OCI-LY3 (cell line): ENCODE measurements around the gene NPTXR.

ENCODE experiments used
- H2AFZ ChIP-seq: fragments of 200-600, 300-600 bp; shearing (Covaris generic); 2 replicates; pipeline ENCODE4 v1.6.0; 2014; ENCODE audit warnings: antibody characterized with exemption, low read depth, low read length
- H3K27ac ChIP-seq: fragments of 200-600, 300-600 bp; sonication (generic); 2 replicates; pipeline ENCODE4 v1.5.1; 2014; ENCODE audit warnings: mild to moderate bottlenecking, low read length, moderate library complexity, mixed read lengths
- H3K27me3 ChIP-seq: fragments of 200-600, 300-600 bp; sonication (generic); 2 replicates; pipeline ENCODE4 v1.6.1; 2014; ENCODE audit warnings: low read depth, low read length, mixed read lengths
- H3K36me3 ChIP-seq: fragments of 200-600, 300-600 bp; sonication (generic); replicated peaks from 2 replicates; pipeline ENCODE3; 2014; ENCODE audit warnings: low read depth, low read length, mixed read lengths
- H3K4me1 ChIP-seq: fragments of 300-600, 200-600 bp; sonication (generic); 2 replicates; pipeline ENCODE4 v1.6.1; 2014; ENCODE audit warnings: low read length, mixed read lengths
- H3K4me2 ChIP-seq: fragments of 200-600, 300-600 bp; sonication (generic); 2 replicates; pipeline ENCODE4 v1.6.1; 2014; ENCODE audit warnings: low read length, mixed read lengths
- H3K4me3 ChIP-seq: fragments of 300-600, 200-600 bp; sonication (generic); 2 replicates; pipeline ENCODE4 v1.5.1; 2014; ENCODE audit warnings: antibody characterized with exemption, mild to moderate bottlenecking, low read length, moderate library complexity
- H3K79me2 ChIP-seq: fragments of 300-600, 200-600 bp; shearing (Covaris generic); 2 replicates; pipeline ENCODE4 v1.6.1; 2014; ENCODE audit warnings: mild to moderate bottlenecking, low read length, mixed read lengths
- H3K9ac ChIP-seq: fragments of 300-600, 200-600 bp; shearing (Covaris generic); 2 replicates; pipeline ENCODE4 v1.6.0; 2014; ENCODE audit warnings: mild to moderate bottlenecking, low read length, moderate library complexity
- H3K9me3 ChIP-seq: fragments of 200-600, 300-600 bp; shearing (Covaris generic); 2 replicates; pipeline ENCODE4 v1.6.1; 2014; ENCODE audit warnings: low read length, mixed read lengths; ENCODE audit not compliant: insufficient read depth
- H4K20me1 ChIP-seq: fragments of 200-600, 300-600 bp; sonication (generic); 2 replicates; pipeline ENCODE4 v1.6.1; 2016; ENCODE audit warnings: low read length, mixed read lengths; ENCODE audit not compliant: insufficient read depth
- EZH2phosphoT487 ChIP-seq: fragments of 200-600 bp; shearing (Covaris generic); IDR thresholded peaks from 2 replicates; pipeline ENCODE4 v1.6.1; 2018; ENCODE audit warnings: antibody characterized with exemption, mixed run types, low read depth
- TF ChIP-seq, protein P1 (sequence below): fragments of 200-600, 300-600 bp; sonication (generic); IDR thresholded peaks from 2 replicates; pipeline ENCODE4 v1.5.1; 2014; ENCODE audit warnings: antibody characterized with exemption, low read length, low read depth

Gene NPTXR

DNA sequence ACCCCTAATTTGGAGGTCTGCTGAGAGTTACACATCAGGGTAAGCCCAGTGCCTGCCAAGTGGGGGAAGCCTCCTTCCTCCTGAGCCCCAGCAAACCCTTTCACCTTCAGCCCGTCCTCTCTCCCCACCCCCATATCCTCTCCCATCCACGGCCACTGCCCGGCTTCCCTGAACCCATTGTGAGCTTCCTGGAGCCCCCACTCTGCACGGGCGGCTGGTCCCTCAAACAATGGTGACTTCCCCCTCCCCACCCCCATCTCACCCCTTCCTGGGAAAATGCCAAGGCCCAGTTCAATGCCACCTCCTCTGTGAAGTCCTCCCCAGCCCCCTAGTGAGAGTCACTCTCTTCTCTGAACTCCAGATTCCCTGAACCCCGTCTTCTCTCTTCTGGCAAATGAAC is 67.7 kb downstream of the NPTXR start:
- Histone ChIP-seq H2AFZ (no peak overlapping the region), H3K9ac (no peak overlapping the region), H4K20me1 (no peaks in the 10 kb centered on the region), H3K27ac (no peak overlapping the region), H3K9me3 (no peaks in the 10 kb centered on the region), H3K36me3 (no peaks in the 10 kb centered on the region), H3K4me1 (no peaks in the 10 kb centered on the region), H3K79me2 (no peaks in the 10 kb centered on the region), H3K4me2 (no peak overlapping the region), H3K4me3 (no peak overlapping the region), H3K27me3 (no peaks in the 10 kb centered on the region)
- TF ChIP-seq EZH2phosphoT487, result no peak
- TF ChIP-seq, protein P1, sequence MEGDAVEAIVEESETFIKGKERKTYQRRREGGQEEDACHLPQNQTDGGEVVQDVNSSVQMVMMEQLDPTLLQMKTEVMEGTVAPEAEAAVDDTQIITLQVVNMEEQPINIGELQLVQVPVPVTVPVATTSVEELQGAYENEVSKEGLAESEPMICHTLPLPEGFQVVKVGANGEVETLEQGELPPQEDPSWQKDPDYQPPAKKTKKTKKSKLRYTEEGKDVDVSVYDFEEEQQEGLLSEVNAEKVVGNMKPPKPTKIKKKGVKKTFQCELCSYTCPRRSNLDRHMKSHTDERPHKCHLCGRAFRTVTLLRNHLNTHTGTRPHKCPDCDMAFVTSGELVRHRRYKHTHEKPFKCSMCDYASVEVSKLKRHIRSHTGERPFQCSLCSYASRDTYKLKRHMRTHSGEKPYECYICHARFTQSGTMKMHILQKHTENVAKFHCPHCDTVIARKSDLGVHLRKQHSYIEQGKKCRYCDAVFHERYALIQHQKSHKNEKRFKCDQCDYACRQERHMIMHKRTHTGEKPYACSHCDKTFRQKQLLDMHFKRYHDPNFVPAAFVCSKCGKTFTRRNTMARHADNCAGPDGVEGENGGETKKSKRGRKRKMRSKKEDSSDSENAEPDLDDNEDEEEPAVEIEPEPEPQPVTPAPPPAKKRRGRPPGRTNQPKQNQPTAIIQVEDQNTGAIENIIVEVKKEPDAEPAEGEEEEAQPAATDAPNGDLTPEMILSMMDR, result no peak

DNA sequence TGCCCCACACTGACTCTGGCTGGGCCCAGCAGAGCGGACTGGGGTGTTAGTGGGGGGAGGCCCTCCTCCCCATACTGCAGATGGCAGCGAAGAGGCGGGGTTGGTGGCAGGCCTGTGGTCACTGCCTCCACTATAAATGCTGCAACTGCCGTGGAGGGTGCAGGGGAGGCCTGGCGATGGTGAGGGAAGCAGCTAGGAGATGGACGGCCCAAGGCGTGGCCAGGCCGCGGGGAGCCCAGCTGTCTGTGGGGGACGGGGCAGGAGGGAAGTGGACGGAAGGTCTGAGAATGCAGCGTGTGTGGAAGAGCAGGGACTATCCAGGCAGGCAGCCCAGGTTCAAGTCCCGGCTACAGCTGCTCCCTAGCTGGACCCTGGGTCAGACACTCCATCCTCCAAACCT is 68.2 kb downstream of the NPTXR start:
- Histone ChIP-seq H2AFZ (no peak overlapping the region), H3K27me3 (no peaks in the 10 kb centered on the region), H3K4me1 (no peaks in the 10 kb centered on the region), H3K9ac (no peak overlapping the region), H3K4me2 (no peak overlapping the region), H3K27ac (no peak overlapping the region), H3K79me2 (no peaks in the 10 kb centered on the region), H4K20me1 (no peaks in the 10 kb centered on the region), H3K36me3 (no peaks in the 10 kb centered on the region), H3K9me3 (no peaks in the 10 kb centered on the region), H3K4me3 (no peak overlapping the region)
- TF ChIP-seq, protein P1, result no peak

DNA sequence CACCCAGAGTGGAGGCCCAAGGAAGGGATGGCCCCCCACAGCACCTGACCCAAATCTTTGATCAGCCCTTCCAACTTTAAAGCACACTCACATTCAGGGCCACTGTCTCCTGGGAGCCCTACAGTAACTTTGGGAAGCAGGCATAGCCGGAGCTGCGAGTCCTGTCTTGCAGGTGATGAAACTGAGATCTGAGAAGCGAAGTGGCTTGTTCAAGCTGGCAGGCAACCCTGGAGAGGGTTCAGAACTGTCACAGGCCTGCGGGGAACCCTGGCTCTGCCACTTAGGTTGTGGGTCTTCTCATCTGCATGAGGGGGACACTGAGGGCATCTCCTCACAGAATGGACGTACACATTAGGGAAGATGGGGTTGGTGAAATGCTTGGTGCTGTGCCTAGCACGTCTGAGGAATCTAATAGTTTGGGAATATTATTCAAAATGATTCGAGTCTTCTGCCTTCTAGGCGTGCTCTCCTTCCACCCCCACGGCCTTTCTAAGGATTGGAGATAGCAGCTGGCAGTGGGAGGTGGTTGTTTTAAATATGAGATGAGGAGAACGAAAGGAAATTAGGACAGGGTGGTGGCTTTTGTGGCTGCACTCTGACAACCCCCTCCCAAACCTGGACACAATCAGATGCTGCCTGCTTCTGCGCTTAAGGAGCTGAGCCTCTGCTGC is 69.2 kb downstream of the NPTXR start:
- Histone ChIP-seq H3K36me3 (no peaks in the 10 kb centered on the region), H3K4me2 (no peak overlapping the region), H3K27me3 (no peaks in the 10 kb centered on the region), H3K9me3 (no peaks in the 10 kb centered on the region), H3K4me3 (no peak overlapping the region), H4K20me1 (no peaks in the 10 kb centered on the region), H3K79me2 (no peaks in the 10 kb centered on the region), H3K27ac (no peak overlapping the region), H2AFZ (no peak overlapping the region), H3K4me1 (no peaks in the 10 kb centered on the region), H3K9ac (no peak overlapping the region)
- TF ChIP-seq, protein P1, result no peak
- no peak for TF ChIP-seq EZH2phosphoT487

DNA sequence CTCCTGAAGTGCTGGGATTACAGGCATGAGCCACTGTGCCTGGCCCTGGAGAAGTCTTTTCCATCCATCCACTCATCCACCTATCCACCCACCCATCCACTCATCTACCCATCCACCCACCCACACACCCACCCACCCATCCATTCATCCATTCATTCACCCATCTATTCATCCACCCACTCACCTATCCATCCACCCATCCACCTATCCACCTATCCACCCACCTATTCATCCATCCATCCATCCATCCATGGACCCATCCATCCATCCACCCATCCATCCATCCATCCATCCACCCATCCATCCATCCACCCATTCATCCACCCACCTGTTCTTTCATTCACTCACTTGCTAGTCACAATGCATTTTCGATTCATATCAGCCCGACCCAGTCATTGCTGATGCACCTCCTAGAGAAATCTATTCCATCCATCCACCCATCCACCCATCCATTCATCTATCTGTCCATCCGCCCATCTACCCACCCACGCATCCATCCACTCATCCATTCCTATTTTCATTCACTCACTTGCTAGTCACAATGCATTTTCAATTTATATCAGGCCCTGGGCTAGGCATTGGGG is 70.4 kb downstream of the NPTXR start:
- Histone ChIP-seq H4K20me1 (no peaks in the 10 kb centered on the region), H2AFZ (no peak overlapping the region), H3K9me3 (no peaks in the 10 kb centered on the region), H3K4me3 (no peak overlapping the region), H3K27ac (no peak overlapping the region), H3K36me3 (no peaks in the 10 kb centered on the region), H3K79me2 (no peaks in the 10 kb centered on the region), H3K4me2 (no peak overlapping the region), H3K27me3 (no peaks in the 10 kb centered on the region), H3K9ac (no peak overlapping the region), H3K4me1 (no peaks in the 10 kb centered on the region)
- no peak for TF ChIP-seq EZH2phosphoT487
- TF ChIP-seq, protein P1, result no peak
